A549 (cell line): ENCODE data around the gene SSUH2. TPM values are rescaled to one million over a fixed set of nuclear protein-coding genes. Genes with fewer than 3 reads are reported as not detected.

Experiments
- ATAC-seq, 2 experiments: fragments of 200-7000 bp in 1 of 2; fragments of >200 bp in 1 of 2; cut with Nextera tagmentation in 1 of 2; cut with Tn5 transposase in 1 of 2; 3 replicates each; pipeline versions ENCODE4 v1.8.0 to v1.9.1; 2018 to 2020; ENCODE audit warnings: mild to moderate bottlenecking in 1 of 2, moderate library complexity in 1 of 2
- CTCF ChIA-PET: fragments of 300-600 bp; sonication (Branson Sonifier 250); formaldehyde crosslinking; extraction: SDS; loops from one replicate; lab custom pipeline; 2021; ENCODE audit warnings: antibody characterized with exemption, inconsistent platforms; lab: Yijun Ruan, JAX
- POLR2A ChIA-PET: fragments of 350-600 bp; formaldehyde crosslinking; extraction: SDS; loops from one replicate; lab custom pipeline; 2021; ENCODE audit warnings: antibody characterized with exemption, inconsistent platforms; lab: Yijun Ruan, JAX
- DNase-seq, 2 experiments: peaks; one replicate each; pipeline versions ENCODE4 v3.0.0 to v3.0.0-alpha.2; 2011 to 2016; ENCODE audit warnings: low read depth in 1 of 2, low spot score in 1 of 2
- FAIRE-seq: peaks from 2 replicates; lab custom pipeline; 2011; peaks lifted over from hg19 to GRCh38; lab: Jason Lieb, UNC
- H3K27ac ChIP-seq, 2 experiments: fragments of >200 bp; sonication (Bioruptor Twin); formaldehyde crosslinking; 3 replicates each; pipeline ENCODE4 v1.5.1; 2016 to 2017
- H3K4me1 ChIP-seq: fragments of >200 bp; sonication (Bioruptor Twin); formaldehyde crosslinking; 3 replicates; pipeline ENCODE4 v1.6.1; 2016
- H3K4me2 ChIP-seq: fragments of >200 bp; sonication (Bioruptor Twin); formaldehyde crosslinking; 3 replicates; pipeline ENCODE4 v1.6.1; 2016
- H3K4me3 ChIP-seq: fragments of >200 bp; sonication (Bioruptor Twin); formaldehyde crosslinking; 3 replicates; pipeline ENCODE4 v1.5.1; 2016
- H3K9me3 ChIP-seq: fragments of >200 bp; sonication (Bioruptor Twin); formaldehyde crosslinking; 3 replicates; pipeline ENCODE4 v1.6.1; 2016
- BCL3 ChIP-seq: fragments of >200 bp; sonication (Bioruptor Twin); formaldehyde crosslinking; IDR thresholded peaks from 3 replicates; pipeline ENCODE4 v1.6.1; 2016
- BHLHE40 ChIP-seq: IDR thresholded peaks from 2 replicates; pipeline ENCODE4 v1.6.1; 2012; ENCODE audit warnings: low read depth, low read length, inconsistent platforms
- EHMT2 ChIP-seq: fragments of 200-600 bp; sonication (generic); IDR thresholded peaks from 2 replicates; pipeline ENCODE4 v1.6.1; 2016; ENCODE audit warnings: antibody characterized with exemption, low read depth, mild to moderate bottlenecking, moderate library complexity
- EP300 ChIP-seq, 2 experiments: fragments of >200 bp; sonication (Bioruptor Twin); formaldehyde crosslinking; IDR thresholded peaks; 2 replicates in 1 of 2; 3 replicates in 1 of 2; pipeline ENCODE4 v1.6.1; 2016 to 2017
- FOXS1 ChIP-seq: fragments of 250-450 bp; sonication (Bioruptor Pico); IDR thresholded peaks from 2 replicates; pipeline ENCODE4 v1.5.0; 2020; ENCODE audit warnings: mild to moderate bottlenecking, moderate library complexity
- HEYL ChIP-seq: fragments of 250-450 bp; sonication (Bioruptor Pico); IDR thresholded peaks from 2 replicates; pipeline ENCODE4 v1.8.0; 2021; ENCODE audit warnings: mild to moderate bottlenecking, moderate library complexity
- JUN ChIP-seq, 2 experiments: fragments of >200 bp; sonication (Bioruptor Twin); formaldehyde crosslinking; IDR thresholded peaks; 2 replicates in 1 of 2; 3 replicates in 1 of 2; pipeline ENCODE4 v1.6.1; 2016 to 2017
- KDM1A ChIP-seq: fragments of 200-600 bp; sonication (generic); IDR thresholded peaks from 2 replicates; pipeline ENCODE4 v1.6.1; 2016; ENCODE audit warnings: low read depth, mild to moderate bottlenecking
- MAFK ChIP-seq: fragments of 450-650 bp; IDR thresholded peaks from 2 replicates; pipeline ENCODE4 v1.6.1; 2014; ENCODE audit not compliant: partially characterized antibody
- PBX3 ChIP-seq: IDR thresholded peaks from 2 replicates; pipeline ENCODE4 v1.6.1; 2012
- ZC3H11A ChIP-seq: fragments of 450-650 bp; IDR thresholded peaks from 2 replicates; pipeline ENCODE4 v1.6.1; 2014; ENCODE audit warnings: antibody characterized with exemption, mild to moderate bottlenecking
- ZFP36 ChIP-seq: fragments of 450-650 bp; IDR thresholded peaks from 2 replicates; pipeline ENCODE4 v1.6.1; 2014; ENCODE audit warnings: borderline replicate concordance; ENCODE audit not compliant: partially characterized antibody
- WGBS: methylation state at CpG from one replicate; pipeline ENCODE4 v1.1.6; 2017; ENCODE audit errors: missing lambda C conversion rate; 5-methylcytosine and 5-hydroxymethylcytosine counted together
- polyA plus RNA-seq, 4 experiments: library from polyadenylated mRNA; depleted of rRNA in 3 of 4; stranded (reverse); fragments of >200 nt; fragmentation: RNase III in 1 of 4; extraction: RNeasy Plus Mini Kit Qiagen cat#74134 plus additional on column Dnase treatment in 1 of 4; gene quantifications; 2 replicates in 3 of 4; 3 replicates in 1 of 4; pipeline ENCODE4 v1.2.3, GENCODE V29; 2011 to 2017
- TF ChIP-seq, protein P1 (sequence below): IDR thresholded peaks from 2 replicates; pipeline ENCODE4 v1.6.1; 2012
- TF ChIP-seq, protein P2 (sequence below): fragments of 250-450 bp; sonication (Bioruptor Pico); IDR thresholded peaks from 2 replicates; pipeline ENCODE4 v1.5.0; 2021; ENCODE audit warnings: mild to moderate bottlenecking, moderate library complexity, borderline replicate concordance
- TF ChIP-seq, protein P3 (sequence below): fragments of >200 bp; sonication (Bioruptor Twin); formaldehyde crosslinking; IDR thresholded peaks from 2 replicates; pipeline ENCODE4 v1.6.1; 2016

The SSUH2 gene
- polyA plus RNA-seq, 2 of the 4 experiments (the other 2 are of a cell fraction): 0.56 to 0.59 TPM

DNA sequence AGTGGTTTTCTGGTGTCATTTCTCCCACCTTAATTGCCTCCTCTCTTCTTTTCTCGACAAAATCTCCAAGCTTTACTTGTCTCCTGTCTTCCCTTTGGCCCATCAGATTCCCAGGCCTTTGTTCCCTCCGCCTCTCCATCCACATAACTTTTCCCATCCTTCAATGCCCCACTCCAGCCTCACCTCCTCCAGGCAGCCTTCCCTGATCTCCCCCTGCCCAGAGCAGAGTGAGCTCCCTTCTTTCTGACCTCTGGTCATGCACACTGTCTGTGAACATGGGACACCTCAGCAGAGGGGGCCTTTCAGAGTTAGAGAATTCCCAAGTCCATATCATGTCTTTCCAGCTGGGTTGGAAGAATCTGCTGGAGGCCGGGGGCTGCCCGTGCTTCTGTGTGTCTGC lies 14.6 kb upstream of the SSUH2 start:
- no peak overlapping the region for H3K4me3 ChIP-seq
- TF ChIP-seq BCL3: no peak
- TF ChIP-seq ZFP36: peak; percentile 74
- H3K9me3 ChIP-seq: no peaks in the 10 kb centered on the region
- H3K4me2 ChIP-seq: no peak overlapping the region
- H3K27ac ChIP-seq: no peak overlapping the region
- 90% methylated on average over 4 of the region's 4 CpGs for WGBS
- no peak for DNase-seq
- ATAC-seq: no peak
- FAIRE-seq: no peak
- ChIA-PET CTCF (interaction anchor here (1.2 kb wide), 1 partner anchor 181 kb away, joined by 3 read pairs; no protein-coding TSS in a partner anchor), POLR2A (no interaction called here)
- peaks cover 29% of the 10 kb centered on the region for H3K4me1 ChIP-seq

- Histone ChIP-seq H3K4me1 (peaks cover 29% of the 10 kb centered on the region), H3K27ac (peak overlapping the region; percentile 3 to 17; a peak in 3 of 6 replicates), H3K4me2 (peak overlapping the region; percentile 50), H3K9me3 (no peaks in the 10 kb centered on the region), H3K4me3 (no peak overlapping the region)
- peak; percentile 57 to 82; a peak in 5 of 6 replicates for ATAC-seq
- ChIA-PET POLR2A (no interaction called here), CTCF (no interaction called here)
- no peak for FAIRE-seq
- WGBS: 31% methylated on average over 12 of the region's 12 CpGs
- DNase-seq: peak; percentile 27 to 81
- peak; percentile 25 for TF ChIP-seq MAFK
- TF ChIP-seq JUN (IDR thresholded peaks at IDR 0.05): no peak
These were observed 14.0 kb upstream of the SSUH2 start for GRCh38 chr3:8658306-8659212.

GRCh38 chr3:8657804-8658305 lies 13.3 kb upstream of the SSUH2 start:
- TF ChIP-seq EP300 (IDR thresholded peaks at IDR 0.05) (no peak), ZFP36 (peak; percentile 25)
- Histone ChIP-seq H3K4me3 (no peak overlapping the region), H3K4me1 (peaks cover 24% of the 10 kb centered on the region), H3K27ac (peak overlapping the region; percentile 3 to 17; a peak in 2 of 6 replicates), H3K4me2 (peak overlapping the region; percentile 50), H3K9me3 (no peaks in the 10 kb centered on the region)
- 80% methylated on average over 8 of the region's 8 CpGs for WGBS
- FAIRE-seq (no peak), DNase-seq (no peak), ATAC-seq (peak in 1 of 2 experiments; percentile 16; a peak in 3 of 6 replicates)
- CTCF ChIA-PET: no interaction called here
- POLR2A ChIA-PET: no interaction called here

GRCh38 chr3:8656240-8656639 lies 11.6 kb upstream of the SSUH2 start:
- no peak for ATAC-seq
- Histone ChIP-seq H3K4me2 (no peak overlapping the region), H3K9me3 (no peaks in the 10 kb centered on the region)
- no peak for DNase-seq
- TF ChIP-seq FOXS1 (CRISPR knock-in tag) (no peak), EHMT2 (no peak), BHLHE40 (no peak), ZC3H11A (no peak), PBX3 (no peak)
- TF ChIP-seq, protein P1, sequence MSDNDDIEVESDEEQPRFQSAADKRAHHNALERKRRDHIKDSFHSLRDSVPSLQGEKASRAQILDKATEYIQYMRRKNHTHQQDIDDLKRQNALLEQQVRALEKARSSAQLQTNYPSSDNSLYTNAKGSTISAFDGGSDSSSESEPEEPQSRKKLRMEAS: no peak
- TF ChIP-seq, all 56 proteins: peak for 0
- WGBS: 83% methylated on average over 8 of the region's 8 CpGs
- no peak for FAIRE-seq
- Histone ChIP-seq H3K4me3 (no peak overlapping the region), H3K27ac (no peak overlapping the region), H3K4me1 (peaks cover 24% of the 10 kb centered on the region)
- ChIA-PET POLR2A (no interaction called here), CTCF (no interaction called here)

GRCh38 chr3:8655387-8655835 lies 10.8 kb upstream of the SSUH2 start:
- Histone ChIP-seq H3K27ac (no peak overlapping the region), H3K9me3 (no peaks in the 10 kb centered on the region), H3K4me3 (no peak overlapping the region), H3K4me2 (no peak overlapping the region), H3K4me1 (peaks cover 22% of the 10 kb centered on the region)
- no peak for ATAC-seq
- POLR2A ChIA-PET: no interaction called here
- 78% methylated on average over 10 of the region's 10 CpGs for WGBS
- no peak for FAIRE-seq
- TF ChIP-seq EP300 (IDR thresholded peaks at IDR 0.05) (no peak), HEYL (CRISPR knock-in tag) (no peak), KDM1A (no peak), BHLHE40 (no peak)
- TF ChIP-seq, protein P2, sequence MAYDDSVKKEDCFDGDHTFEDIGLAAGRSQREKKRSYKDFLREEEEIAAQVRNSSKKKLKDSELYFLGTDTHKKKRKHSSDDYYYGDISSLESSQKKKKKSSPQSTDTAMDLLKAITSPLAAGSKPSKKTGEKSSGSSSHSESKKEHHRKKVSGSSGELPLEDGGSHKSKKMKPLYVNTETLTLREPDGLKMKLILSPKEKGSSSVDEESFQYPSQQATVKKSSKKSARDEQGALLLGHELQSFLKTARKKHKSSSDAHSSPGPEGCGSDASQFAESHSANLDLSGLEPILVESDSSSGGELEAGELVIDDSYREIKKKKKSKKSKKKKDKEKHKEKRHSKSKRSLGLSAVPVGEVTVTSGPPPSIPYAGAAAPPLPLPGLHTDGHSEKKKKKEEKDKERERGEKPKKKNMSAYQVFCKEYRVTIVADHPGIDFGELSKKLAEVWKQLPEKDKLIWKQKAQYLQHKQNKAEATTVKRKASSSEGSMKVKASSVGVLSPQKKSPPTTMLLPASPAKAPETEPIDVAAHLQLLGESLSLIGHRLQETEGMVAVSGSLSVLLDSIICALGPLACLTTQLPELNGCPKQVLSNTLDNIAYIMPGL (CRISPR knock-in tag): no peak
- TF ChIP-seq, protein P3, sequence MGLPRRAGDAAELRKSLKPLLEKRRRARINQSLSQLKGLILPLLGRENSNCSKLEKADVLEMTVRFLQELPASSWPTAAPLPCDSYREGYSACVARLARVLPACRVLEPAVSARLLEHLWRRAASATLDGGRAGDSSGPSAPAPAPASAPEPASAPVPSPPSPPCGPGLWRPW: no peak
- DNase-seq: no peak
- CTCF ChIA-PET: no interaction called here
